HepG2 (cell line): ENCODE measurements around the gene ITPRIP. TPM values are rescaled to one million over a fixed set of nuclear protein-coding genes. Genes with fewer than 3 reads are reported as not detected.

ENCODE experiments used
- ARID4A ChIP-seq: sonication (generic); formaldehyde crosslinking; IDR thresholded peaks from 2 replicates; pipeline ENCODE4 v1.5.0; 2020; ENCODE audit warnings: mild to moderate bottlenecking, missing genetic modification reagents, borderline replicate concordance
- ARNT ChIP-seq: fragments of 450-650 bp; IDR thresholded peaks from 2 replicates; pipeline ENCODE4 v1.6.1; 2017
- ASH2L ChIP-seq: fragments of 300-600, 200-600 bp; sonication (generic); IDR thresholded peaks from 2 replicates; pipeline ENCODE4 v1.7.0; 2017; ENCODE audit warnings: low read depth, mild to moderate bottlenecking, moderate library complexity, mixed read lengths, low read length; ENCODE audit not compliant: insufficient read length
- CAMTA2 ChIP-seq: sonication (generic); formaldehyde crosslinking; IDR thresholded peaks from 2 replicates; pipeline ENCODE4 v1.4.0; 2020; ENCODE audit warnings: mild to moderate bottlenecking, missing genetic modification reagents, borderline replicate concordance
- CREM ChIP-seq, 2 experiments: sonication (generic) in 1 of 2; formaldehyde crosslinking in 1 of 2; IDR thresholded peaks; 2 replicates each; pipeline versions ENCODE4 v1.4.0 to v1.6.1; 2016 to 2020; ENCODE audit warnings: antibody characterized with exemption in 1 of 2, mild to moderate bottlenecking in 1 of 2, missing genetic modification reagents in 1 of 2
- GMEB1 ChIP-seq: sonication (generic); formaldehyde crosslinking; IDR thresholded peaks from 2 replicates; pipeline ENCODE4 v1.5.1; 2020; ENCODE audit warnings: missing genetic modification reagents, mild to moderate bottlenecking, borderline replicate concordance
- NFIC ChIP-seq: IDR thresholded peaks from 2 replicates; pipeline ENCODE4 v1.6.1; 2012; ENCODE audit warnings: mild to moderate bottlenecking, low read length, inconsistent platforms
- RAD21 ChIP-seq: fragments of 450-650 bp; formaldehyde crosslinking; IDR thresholded peaks from 2 replicates; pipeline ENCODE4 v1.5.0; 2020; ENCODE audit warnings: mild to moderate bottlenecking
- SMC3 ChIP-seq: IDR thresholded peaks from 2 replicates; pipeline ENCODE4 v1.6.1; 2011; ENCODE audit warnings: low read length, improper control_type of control experiment
- SP140L ChIP-seq: sonication (generic); formaldehyde crosslinking; IDR thresholded peaks from 2 replicates; pipeline ENCODE4 v1.4.0; 2020; ENCODE audit warnings: missing genetic modification reagents, borderline replicate concordance
- TRIM22 ChIP-seq: fragments of 450-650 bp; IDR thresholded peaks from 2 replicates; pipeline ENCODE4 v1.6.1; 2017
- ZBED4 ChIP-seq: sonication (generic); formaldehyde crosslinking; IDR thresholded peaks from 2 replicates; pipeline ENCODE4 v1.4.0; 2020; ENCODE audit warnings: missing genetic modification reagents, borderline replicate concordance
- ZNF124 ChIP-seq: sonication (generic); formaldehyde crosslinking; IDR thresholded peaks from 2 replicates; pipeline ENCODE4 v1.4.0; 2020; ENCODE audit warnings: missing genetic modification reagents
- ZNF180 ChIP-seq: sonication (generic); formaldehyde crosslinking; IDR thresholded peaks from 2 replicates; pipeline ENCODE4 v1.4.0; 2020; ENCODE audit warnings: low read depth, missing genetic modification reagents, borderline replicate concordance
- ZNF20 ChIP-seq: sonication (generic); formaldehyde crosslinking; IDR thresholded peaks from 2 replicates; pipeline ENCODE4 v1.4.0; 2020; ENCODE audit warnings: mild to moderate bottlenecking, moderate library complexity, missing genetic modification reagents
- ZNF775 ChIP-seq: sonication (generic); formaldehyde crosslinking; IDR thresholded peaks from 2 replicates; pipeline ENCODE4 v1.4.0; 2020; ENCODE audit warnings: missing genetic modification reagents, mild to moderate bottlenecking, moderate library complexity, borderline replicate concordance
- ZNF792 ChIP-seq: IDR thresholded peaks from 2 replicates; pipeline ENCODE4 v1.6.1; 2016
- ZNF83 ChIP-seq: sonication (generic); formaldehyde crosslinking; IDR thresholded peaks from 2 replicates; pipeline ENCODE4 v1.4.0; 2020; ENCODE audit warnings: missing genetic modification reagents, mild to moderate bottlenecking, borderline replicate concordance
- ZSCAN22 ChIP-seq: sonication (generic); formaldehyde crosslinking; IDR thresholded peaks from 2 replicates; pipeline ENCODE4 v1.4.0; 2020; ENCODE audit warnings: mild to moderate bottlenecking, missing genetic modification reagents
- polyA plus RNA-seq, 8 experiments: library from polyadenylated mRNA; depleted of rRNA in 3 of 8; stranded (reverse) in 7 of 8; unstranded in 1 of 8; fragments of >200 nt; fragmentation: Illumina TruSeq in 4 of 8; extraction: Trizol in 4 of 8; gene quantifications; 2 replicates each; pipeline versions ENCODE4 v1.2.1 to v1.2.3, GENCODE V29; 2011 to 2016; ENCODE audit warnings: low read depth in 4 of 8, missing spikeins in 1 of 8, mixed read lengths in 1 of 8; ENCODE audit not compliant: insufficient read depth in 1 of 8
- total RNA-seq, 5 experiments: library from RNA; depleted of rRNA; stranded (reverse); fragments of >200 nt; fragmentation: Illumina TruSeq; extraction: Trizol; gene quantifications; 2 replicates each; pipeline ENCODE4 v1.2.3, GENCODE V29; 2016; ENCODE audit warnings: low read depth in 1 of 5

The ITPRIP gene
- total and polyA plus RNA-seq, 2 of the 13 experiments (the other 11 are each of a cell fraction or from before 2014, with no cell fraction given), result 1.00 to 2.8 TPM

GRCh38 chr10:104288355-104288754 is 49.9 kb downstream of the ITPRIP start (continued):
- TF ChIP-seq ZBED4, result no peak
- no peak for TF ChIP-seq RAD21 (CRISPR knock-in tag)
- no peak for TF ChIP-seq ZNF792 (CRISPR knock-in tag)
- no peak for TF ChIP-seq SP140L (CRISPR knock-in tag)
- TF ChIP-seq ZNF20 (CRISPR knock-in tag), result no peak
- no peak for TF ChIP-seq ZNF83 (CRISPR knock-in tag)
- TF ChIP-seq NFIC, result peak; percentile 97
- TF ChIP-seq ARID4A, result peak; percentile 42; the same call in 1 of the 2 replicates
- TF ChIP-seq CREM (IDR thresholded peaks at IDR 0.05), result peak; percentile 95
- no peak for TF ChIP-seq CREM (CRISPR knock-in tag; IDR thresholded peaks at IDR 0.05)
- TF ChIP-seq ZSCAN22, result no peak
- TF ChIP-seq ZNF775, result no peak
- TF ChIP-seq SMC3, result no peak
- TF ChIP-seq ZNF124, result no peak
- peak; percentile 61 for TF ChIP-seq ASH2L
- no peak for TF ChIP-seq CAMTA2 (CRISPR knock-in tag)
- TF ChIP-seq GMEB1, result peak; percentile 48; the same call in 1 of the 2 replicates
- TF ChIP-seq TRIM22, result no peak
- TF ChIP-seq ARNT, result no peak
- TF ChIP-seq ZNF180 (CRISPR knock-in tag), result no peak
